Activated CD4-positive, alpha-beta T cell treated with anti-CD3 and anti-CD28 coated beads for 36 hours (primary cell): Measurements from ENCODE around the gene ANKRD50. TPM values are rescaled to one million over a fixed set of nuclear protein-coding genes. Genes with fewer than 3 reads are reported as not detected.

ENCODE experiments used
- ATAC-seq: fragments of 200-7000 bp; cut with Tn5 transposase; one replicate; pipeline ENCODE4 v1.10.0; 2021; ENCODE audit warnings: mild to moderate bottlenecking, moderate library complexity
- CTCF ChIA-PET: fragments of 350-600 bp; sonication (Branson Sonifier 250); formaldehyde crosslinking; loops from one replicate; lab custom pipeline; 2021; ENCODE audit warnings: antibody characterized with exemption; lab: Charles Lee
- POLR2A ChIA-PET: fragments of 350-600 bp; sonication (Branson Sonifier 250); formaldehyde crosslinking; loops from one replicate; lab custom pipeline; 2021; ENCODE audit warnings: antibody characterized with exemption, inconsistent platforms; lab: Charles Lee
- DNase-seq: peaks from one replicate; pipeline ENCODE4 v3.0.0-alpha.2; 2020
- H3K27ac Mint-ChIP-seq: one replicate; pipeline ENCODE4 v1.8.0; 2021; ENCODE audit warnings: mixed read lengths
- H3K27me3 Mint-ChIP-seq: one replicate; pipeline ENCODE4 v1.8.0; 2021; ENCODE audit warnings: mixed read lengths
- H3K36me3 Mint-ChIP-seq: one replicate; pipeline ENCODE4 v1.8.0; 2021; ENCODE audit warnings: low read depth, mixed read lengths
- H3K4me1 Mint-ChIP-seq: one replicate; pipeline ENCODE4 v1.8.0; 2021; ENCODE audit warnings: mixed read lengths
- H3K4me3 Mint-ChIP-seq: one replicate; pipeline ENCODE4 v1.8.0; 2021; ENCODE audit warnings: mild to moderate bottlenecking, moderate library complexity, mixed read lengths
- H3K9me3 Mint-ChIP-seq: one replicate; pipeline ENCODE4 v1.8.0; 2021; ENCODE audit warnings: low read depth, mixed read lengths
- intact Hi-C, 2 experiments: fragments of 100-400 bp; cut with DNase I in 1 of 2; cut with micrococcal nuclease in 1 of 2; formaldehyde crosslinking; loops; one replicate each; pipeline versions ENCODE4 v1.14.2 to v1.15.1; 2022 to 2024; cut with DNase I, micrococcal nuclease
- total RNA-seq, 2 experiments: library from RNA; stranded (reverse); gene quantifications; one replicate each; pipeline ENCODE4 v1.2.3, GENCODE V29; 2021

Gene ANKRD50
- total RNA-seq, 2 experiments from 2014 or later, result 0.42 to 0.59 TPM

DNA sequence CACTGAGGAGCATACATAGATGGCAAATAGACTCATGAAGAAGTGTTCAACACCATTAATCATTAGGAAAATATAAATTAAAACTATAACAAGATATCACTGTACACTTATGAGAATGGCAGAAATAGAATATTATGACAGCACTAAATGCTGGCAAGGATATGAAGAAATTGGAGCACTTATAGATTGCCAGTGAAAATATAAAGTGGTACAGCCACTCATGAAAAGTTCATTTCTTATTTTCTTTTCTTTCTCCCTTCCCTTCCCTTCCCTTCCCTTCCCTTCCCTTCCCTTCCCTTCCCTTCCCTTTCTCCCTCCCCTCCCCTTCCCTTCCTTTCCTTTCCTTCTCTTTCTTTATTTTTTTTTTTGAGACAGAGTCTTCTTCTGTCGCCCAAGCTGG is 53.7 kb downstream of the ANKRD50 start:
- Mint-ChIP-seq H3K27ac (no peak overlapping the region), H3K27me3 (no peaks in the 10 kb centered on the region), H3K36me3 (no peaks in the 10 kb centered on the region), H3K4me3 (no peak overlapping the region), H3K4me1 (no peaks in the 10 kb centered on the region), H3K9me3 (no peaks in the 10 kb centered on the region)
- DNase-seq (no peak), ATAC-seq (no peak)
- intact Hi-C loops, result no loop called here
- POLR2A ChIA-PET, result no interaction called here
- CTCF ChIA-PET, result no interaction called here

- intact Hi-C loops, result no loop called here
- ChIA-PET CTCF (no interaction called here), POLR2A (no interaction called here)
- DNase-seq, result no peak
- H3K4me1 Mint-ChIP-seq, result no peaks in the 10 kb centered on the region
- ATAC-seq, result no peak
- no peaks in the 10 kb centered on the region for H3K36me3 Mint-ChIP-seq
- no peak overlapping the region for H3K27ac Mint-ChIP-seq
- no peaks in the 10 kb centered on the region for H3K27me3 Mint-ChIP-seq
- no peaks in the 10 kb centered on the region for H3K9me3 Mint-ChIP-seq
- H3K4me3 Mint-ChIP-seq, result no peak overlapping the region
These were observed 61.9 kb downstream of the ANKRD50 start for GRCh38 chr4:124650614-124651013.

DNA sequence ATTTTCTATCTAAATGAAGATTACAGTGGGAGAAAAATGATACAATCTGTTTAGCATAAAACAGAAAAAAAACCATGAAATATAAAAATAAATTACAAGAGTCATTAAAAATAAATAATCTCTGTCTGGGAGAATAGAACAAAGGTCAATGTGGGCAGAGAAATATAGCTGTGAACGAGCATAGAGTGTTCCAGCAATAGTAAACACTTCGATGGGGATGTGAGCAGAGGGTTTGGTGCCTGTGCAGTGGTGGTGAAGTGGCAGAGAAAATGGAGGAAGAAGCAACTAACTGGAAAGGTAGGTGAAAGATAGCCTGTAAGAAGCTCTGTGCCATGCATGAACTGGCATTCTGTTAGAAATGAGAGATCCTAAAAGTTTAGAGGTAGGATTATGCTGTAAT is 64.9 kb downstream of the ANKRD50 start:
- H3K4me1 Mint-ChIP-seq, result no peaks in the 10 kb centered on the region
- no peaks in the 10 kb centered on the region for H3K27me3 Mint-ChIP-seq
- ATAC-seq, result no peak
- POLR2A ChIA-PET, result no interaction called here
- H3K27ac Mint-ChIP-seq, result no peak overlapping the region
- intact Hi-C loops, result no loop called here
- no peaks in the 10 kb centered on the region for H3K36me3 Mint-ChIP-seq
- no peak for DNase-seq
- CTCF ChIA-PET, result no interaction called here
- H3K4me3 Mint-ChIP-seq, result no peak overlapping the region
- no peaks in the 10 kb centered on the region for H3K9me3 Mint-ChIP-seq

DNA sequence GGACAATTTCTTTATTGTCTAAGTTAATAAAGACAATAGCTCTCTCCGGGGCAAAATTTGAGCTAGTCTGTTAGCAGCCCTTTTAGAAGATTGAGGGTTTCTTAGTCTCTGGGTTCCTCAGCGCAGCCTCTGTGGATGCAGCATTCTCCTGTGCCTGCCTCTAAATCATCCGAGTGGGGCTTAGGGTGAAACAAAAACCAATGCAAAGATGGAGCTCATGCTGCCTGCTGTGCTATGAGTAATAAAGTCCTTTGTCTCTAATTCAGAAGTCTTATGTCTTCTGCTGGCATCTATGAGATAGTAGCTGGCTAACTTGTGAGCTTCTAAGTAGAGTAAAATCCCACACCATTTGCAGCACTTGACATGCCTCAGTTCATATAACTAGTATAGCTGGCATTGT is 67.9 kb downstream of the ANKRD50 start:
- no peaks in the 10 kb centered on the region for H3K27me3 Mint-ChIP-seq
- ATAC-seq (no peak), DNase-seq (no peak)
- CTCF ChIA-PET, result no interaction called here
- intact Hi-C loops, result no loop called here
- H3K4me3 Mint-ChIP-seq, result no peak overlapping the region
- no peaks in the 10 kb centered on the region for H3K9me3 Mint-ChIP-seq
- POLR2A ChIA-PET, result no interaction called here
- H3K27ac Mint-ChIP-seq, result no peak overlapping the region
- H3K36me3 Mint-ChIP-seq, result no peaks in the 10 kb centered on the region
- peaks cover 3% of the 10 kb centered on the region for H3K4me1 Mint-ChIP-seq

- ATAC-seq, result no peak
These were observed 69.7 kb downstream of the ANKRD50 start for GRCh38 chr4:124642846-124643245.

GRCh38 chr4:124641715-124642381 is 70.7 kb downstream of the ANKRD50 start:
- ATAC-seq (peak; percentile 36), DNase-seq (no peak)
- Mint-ChIP-seq H3K27me3 (no peaks in the 10 kb centered on the region), H3K27ac (no peak overlapping the region), H3K4me1 (peaks cover 3% of the 10 kb centered on the region), H3K4me3 (no peak overlapping the region), H3K36me3 (no peaks in the 10 kb centered on the region), H3K9me3 (no peaks in the 10 kb centered on the region)
- intact Hi-C loops, result no loop called here
- ChIA-PET POLR2A (no interaction called here), CTCF (no interaction called here)

More at GRCh38 chr4:124642846-124643245, 69.7 kb downstream of the ANKRD50 start:
- no peaks in the 10 kb centered on the region for H3K9me3 Mint-ChIP-seq
- peaks cover 3% of the 10 kb centered on the region for H3K4me1 Mint-ChIP-seq
- intact Hi-C loops, result no loop called here
- H3K4me3 Mint-ChIP-seq, result no peak overlapping the region
- POLR2A ChIA-PET, result no interaction called here
- H3K27me3 Mint-ChIP-seq, result no peaks in the 10 kb centered on the region
- no peak for DNase-seq
- no peaks in the 10 kb centered on the region for H3K36me3 Mint-ChIP-seq
- CTCF ChIA-PET, result no interaction called here
- no peak overlapping the region for H3K27ac Mint-ChIP-seq

- peaks cover 3% of the 10 kb centered on the region for H3K4me1 Mint-ChIP-seq
- H3K27ac Mint-ChIP-seq, result no peak overlapping the region
- ChIA-PET CTCF (no interaction called here), POLR2A (no interaction called here)
- no peak for ATAC-seq
- no peaks in the 10 kb centered on the region for H3K27me3 Mint-ChIP-seq
- no peaks in the 10 kb centered on the region for H3K9me3 Mint-ChIP-seq
- no peak for DNase-seq
- H3K36me3 Mint-ChIP-seq, result no peaks in the 10 kb centered on the region
- intact Hi-C loops, result no loop called here
- H3K4me3 Mint-ChIP-seq, result no peak overlapping the region
These were observed 72.4 kb downstream of the ANKRD50 start for GRCh38 chr4:124640022-124640730.

DNA sequence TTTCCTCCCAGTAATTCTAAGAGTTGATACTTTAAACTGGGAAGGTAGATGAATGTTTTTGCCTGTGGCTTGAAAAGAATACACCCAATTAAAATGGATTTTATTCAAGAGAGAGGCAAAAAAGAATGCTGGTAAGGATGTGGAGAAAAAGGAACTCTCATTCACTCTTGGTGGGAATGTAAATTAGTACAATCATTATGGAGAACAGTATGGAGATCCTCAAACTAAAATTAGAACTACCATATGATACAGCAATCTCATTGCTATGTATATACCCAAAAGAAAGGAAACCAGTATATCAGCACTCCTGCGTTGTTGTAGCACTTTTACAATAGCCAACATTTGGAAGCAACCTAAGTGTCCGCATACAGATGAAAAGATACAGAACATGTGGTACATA is 75.2 kb downstream of the ANKRD50 start:
- Mint-ChIP-seq H3K9me3 (no peaks in the 10 kb centered on the region), H3K27ac (no peak overlapping the region), H3K4me1 (peaks cover 3% of the 10 kb centered on the region), H3K36me3 (no peaks in the 10 kb centered on the region), H3K27me3 (no peaks in the 10 kb centered on the region), H3K4me3 (no peak overlapping the region)
- DNase-seq (no peak), ATAC-seq (no peak)
- ChIA-PET CTCF (no interaction called here), POLR2A (no interaction called here)
- intact Hi-C loops, result no loop called here

DNA sequence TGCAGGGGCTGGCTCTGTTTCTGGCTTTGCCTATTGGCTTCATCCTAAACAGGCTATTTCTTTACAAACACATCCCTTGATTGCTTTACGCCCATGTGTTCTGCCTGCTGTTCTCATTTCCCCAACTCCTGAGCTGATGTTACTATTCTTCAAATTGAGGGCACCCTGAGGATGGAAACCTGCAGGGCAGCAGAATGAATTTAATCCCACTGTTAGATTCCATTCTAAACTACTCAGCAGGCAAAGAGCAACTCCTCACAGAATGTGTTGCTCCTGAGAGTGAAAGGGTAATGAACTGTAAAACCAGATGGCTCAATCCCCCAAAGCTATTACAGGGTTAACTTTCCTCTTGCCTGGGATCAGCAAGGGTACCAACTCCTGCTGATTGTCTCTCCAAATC is 75.7 kb downstream of the ANKRD50 start:
- Mint-ChIP-seq H3K27me3 (no peaks in the 10 kb centered on the region), H3K4me1 (peaks cover 5% of the 10 kb centered on the region), H3K36me3 (no peaks in the 10 kb centered on the region), H3K4me3 (no peak overlapping the region), H3K27ac (no peak overlapping the region), H3K9me3 (no peaks in the 10 kb centered on the region)
- POLR2A ChIA-PET, result no interaction called here
- CTCF ChIA-PET, result no interaction called here
- intact Hi-C loops, result no loop called here
- no peak for ATAC-seq
- no peak for DNase-seq

- intact Hi-C loops, result no loop called here
- CTCF ChIA-PET, result interaction anchor here (1.0 kb wide), 1 partner anchor 20 kb away, joined by 3 read pairs; no protein-coding TSS in a partner anchor
These were observed 77.2 kb downstream of the ANKRD50 start for GRCh38 chr4:124635331-124635730.

DNA sequence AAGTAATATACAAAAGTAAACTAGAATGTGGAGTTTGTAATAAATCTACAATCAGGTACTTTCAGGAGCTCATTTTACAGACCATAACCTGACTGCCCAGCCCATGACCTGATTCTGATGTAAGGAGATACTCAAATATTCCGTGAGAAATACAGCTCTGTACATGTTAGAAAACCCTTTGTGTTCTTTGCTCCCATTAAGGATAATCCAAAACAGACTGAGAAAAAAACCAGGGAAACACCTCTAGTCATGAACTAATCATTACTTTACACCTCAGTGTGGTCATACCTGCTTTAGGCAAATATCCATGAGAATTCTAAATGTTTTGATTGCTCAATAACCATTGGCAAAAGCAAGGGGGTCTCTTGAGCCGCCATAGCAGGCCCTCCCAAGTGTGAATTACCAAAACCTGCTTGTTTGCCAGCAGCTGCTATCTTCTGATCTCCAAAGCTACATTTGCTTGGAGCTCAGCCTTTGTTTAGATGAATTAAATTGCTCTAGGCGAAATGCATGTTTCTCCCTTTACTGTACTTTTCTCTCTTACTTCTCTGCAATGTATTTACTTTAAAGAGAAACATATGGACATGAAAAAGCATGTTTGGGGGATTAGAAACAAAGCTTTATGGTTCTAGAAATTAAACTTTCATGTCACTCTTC is 79.1 kb downstream of the ANKRD50 start:
- CTCF ChIA-PET, result interaction anchor here (0.9 kb wide), 1 partner anchor 11 kb away, joined by 3 read pairs; no protein-coding TSS in a partner anchor
- POLR2A ChIA-PET, result no interaction called here
- no peak overlapping the region for H3K27ac Mint-ChIP-seq
- intact Hi-C loops, result no loop called here
- H3K4me3 Mint-ChIP-seq, result no peak overlapping the region
- ATAC-seq (no peak), DNase-seq (no peak)
- no peaks in the 10 kb centered on the region for H3K36me3 Mint-ChIP-seq
- peaks cover 4% of the 10 kb centered on the region for H3K4me1 Mint-ChIP-seq
- no peaks in the 10 kb centered on the region for H3K27me3 Mint-ChIP-seq
- no peaks in the 10 kb centered on the region for H3K9me3 Mint-ChIP-seq

More at GRCh38 chr4:124635331-124635730, 77.2 kb downstream of the ANKRD50 start:
- Mint-ChIP-seq H3K9me3 (no peaks in the 10 kb centered on the region), H3K27me3 (no peaks in the 10 kb centered on the region), H3K4me1 (peaks cover 4% of the 10 kb centered on the region), H3K27ac (no peak overlapping the region), H3K4me3 (no peak overlapping the region), H3K36me3 (no peaks in the 10 kb centered on the region)
- ATAC-seq (no peak), DNase-seq (no peak)
- POLR2A ChIA-PET, result no interaction called here

DNA sequence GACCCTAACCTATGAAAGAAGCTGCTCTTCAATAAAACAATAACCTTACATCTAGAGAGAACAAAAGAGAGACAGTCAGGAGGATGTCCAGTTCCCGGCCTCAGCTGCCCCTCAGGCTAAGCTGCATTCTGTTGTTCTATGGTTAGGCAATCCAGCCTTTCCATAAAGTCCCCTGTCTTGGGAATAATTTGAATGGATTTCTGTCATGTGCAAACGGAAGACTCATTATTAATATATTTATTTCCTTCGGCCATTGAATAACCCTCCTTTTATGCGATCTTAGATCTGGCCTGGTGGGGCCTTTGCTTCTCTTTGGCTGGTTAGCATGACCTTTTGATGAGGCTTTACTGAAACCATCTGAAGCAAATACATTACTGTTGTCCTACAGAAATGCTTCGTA is 80.1 kb downstream of the ANKRD50 start:
- H3K9me3 Mint-ChIP-seq, result no peaks in the 10 kb centered on the region
- no peak for ATAC-seq
- no peaks in the 10 kb centered on the region for H3K27me3 Mint-ChIP-seq
- no peak for DNase-seq
- H3K4me3 Mint-ChIP-seq, result no peak overlapping the region
- ChIA-PET CTCF (interaction anchor here (0.9 kb wide), 1 partner anchor 10 kb away, joined by 3 read pairs; no protein-coding TSS in a partner anchor), POLR2A (no interaction called here)
- no peaks in the 10 kb centered on the region for H3K36me3 Mint-ChIP-seq
- H3K27ac Mint-ChIP-seq, result no peak overlapping the region
- peaks cover 4% of the 10 kb centered on the region for H3K4me1 Mint-ChIP-seq
- intact Hi-C loops, result no loop called here
